Measurements from ENCODE around the gene NHS.

The NHS gene

GRCh38 chrX:17414027-17414658, 39.1 kb downstream of the NHS start:
- H3K27ac ChIP-seq: no peak overlapping the region
- no peak for TF ChIP-seq ZFX (IDR thresholded peaks at IDR 0.05; ENCODE audit: borderline replicate concordance)
- TF ChIP-seq, protein P1, sequence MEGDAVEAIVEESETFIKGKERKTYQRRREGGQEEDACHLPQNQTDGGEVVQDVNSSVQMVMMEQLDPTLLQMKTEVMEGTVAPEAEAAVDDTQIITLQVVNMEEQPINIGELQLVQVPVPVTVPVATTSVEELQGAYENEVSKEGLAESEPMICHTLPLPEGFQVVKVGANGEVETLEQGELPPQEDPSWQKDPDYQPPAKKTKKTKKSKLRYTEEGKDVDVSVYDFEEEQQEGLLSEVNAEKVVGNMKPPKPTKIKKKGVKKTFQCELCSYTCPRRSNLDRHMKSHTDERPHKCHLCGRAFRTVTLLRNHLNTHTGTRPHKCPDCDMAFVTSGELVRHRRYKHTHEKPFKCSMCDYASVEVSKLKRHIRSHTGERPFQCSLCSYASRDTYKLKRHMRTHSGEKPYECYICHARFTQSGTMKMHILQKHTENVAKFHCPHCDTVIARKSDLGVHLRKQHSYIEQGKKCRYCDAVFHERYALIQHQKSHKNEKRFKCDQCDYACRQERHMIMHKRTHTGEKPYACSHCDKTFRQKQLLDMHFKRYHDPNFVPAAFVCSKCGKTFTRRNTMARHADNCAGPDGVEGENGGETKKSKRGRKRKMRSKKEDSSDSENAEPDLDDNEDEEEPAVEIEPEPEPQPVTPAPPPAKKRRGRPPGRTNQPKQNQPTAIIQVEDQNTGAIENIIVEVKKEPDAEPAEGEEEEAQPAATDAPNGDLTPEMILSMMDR (IDR thresholded peaks at IDR 0.05): no peak

- TF ChIP-seq, protein P1 (IDR thresholded peaks at IDR 0.05): no peak
- no peak for TF ChIP-seq ZFX (IDR thresholded peaks at IDR 0.05; ENCODE audit: borderline replicate concordance)
- H3K27ac ChIP-seq: no peak overlapping the region
Observed at GRCh38 chrX:17414839-17415238, 39.8 kb downstream of the NHS start.

- no peak overlapping the region for H3K27ac ChIP-seq
- TF ChIP-seq, protein P1 (IDR thresholded peaks at IDR 0.05): no peak
- TF ChIP-seq ZFX (IDR thresholded peaks at IDR 0.05; ENCODE audit: borderline replicate concordance): no peak
Observed at GRCh38 chrX:17415242-17415810, 40.3 kb downstream of the NHS start.

DNA sequence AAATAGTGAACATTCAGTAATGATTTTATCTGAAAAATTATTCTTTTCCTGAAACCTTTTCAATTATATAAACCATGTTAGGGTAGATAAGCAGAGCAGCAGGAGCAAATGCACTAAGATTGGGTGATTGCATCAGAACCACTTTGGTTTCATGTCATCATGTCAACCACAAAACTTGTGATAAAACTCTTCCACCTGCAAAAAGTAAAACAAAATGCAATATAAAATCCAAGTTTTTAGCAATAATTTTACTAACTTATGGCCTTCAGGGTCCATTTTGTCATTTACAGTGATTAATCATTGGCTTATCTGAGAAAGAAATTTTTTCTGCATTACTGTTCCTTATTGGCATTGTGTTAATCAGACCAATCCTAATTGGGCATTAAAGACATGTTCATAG, 42.4 kb downstream of the NHS start:
- H3K27ac ChIP-seq: no peak overlapping the region
- no peak for TF ChIP-seq ZFX (IDR thresholded peaks at IDR 0.05; ENCODE audit: borderline replicate concordance)
- TF ChIP-seq, protein P1 (IDR thresholded peaks at IDR 0.05): no peak

- no peak overlapping the region for H3K27ac ChIP-seq
- no peak for TF ChIP-seq ZFX (IDR thresholded peaks at IDR 0.05; ENCODE audit: borderline replicate concordance)
- TF ChIP-seq, protein P1 (IDR thresholded peaks at IDR 0.05): no peak
Observed at GRCh38 chrX:17425136-17425535, 50.1 kb downstream of the NHS start.

- TF ChIP-seq, protein P1 (IDR thresholded peaks at IDR 0.05): no peak
- no peak for TF ChIP-seq ZFX (IDR thresholded peaks at IDR 0.05; ENCODE audit: borderline replicate concordance)
- H3K27ac ChIP-seq: no peak overlapping the region
Observed at GRCh38 chrX:17425551-17425950, 50.6 kb downstream of the NHS start.

DNA sequence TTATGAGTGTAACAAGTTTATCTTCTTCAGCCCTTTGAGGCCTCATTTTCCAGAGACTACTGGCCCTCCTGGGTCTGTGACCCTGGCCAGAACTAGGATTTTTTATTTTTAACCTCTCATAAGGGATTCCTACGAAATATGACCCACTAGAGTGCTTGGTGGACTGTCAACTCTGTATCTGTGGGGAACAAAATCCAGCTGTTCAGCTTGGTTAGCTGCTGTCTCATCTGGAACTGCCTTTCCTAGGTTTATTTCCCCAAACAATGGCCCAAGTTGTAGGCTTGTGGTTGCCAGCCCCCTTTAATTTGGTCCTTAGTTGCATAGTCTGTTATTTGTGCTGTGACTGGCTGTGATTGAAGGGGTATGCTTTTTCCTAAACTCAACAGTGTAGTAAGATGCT, 56.2 kb downstream of the NHS start:
- no peak overlapping the region for H3K27ac ChIP-seq
- TF ChIP-seq ZFX (IDR thresholded peaks at IDR 0.05; ENCODE audit: borderline replicate concordance): no peak
- TF ChIP-seq, protein P1 (IDR thresholded peaks at IDR 0.05): no peak
